Measurements from ENCODE around the gene TEKT2. TPM values are rescaled to one million over a fixed set of nuclear protein-coding genes. Genes with fewer than 3 reads are reported as not detected.

Gene TEKT2
- total and polyA plus RNA-seq, 9 donors, result 0.12 to 22.5 (median 1.4) TPM

GRCh38 chr1:36051821-36052220, 32.1 kb upstream of the TEKT2 start:
- no peaks in the 10 kb centered on the region for H3K9me3 ChIP-seq
- no peaks in the 10 kb centered on the region for H3K36me3 ChIP-seq
- no peak overlapping the region for H3K4me3 ChIP-seq
- no peak overlapping the region for H3K27ac ChIP-seq
- H3K4me1 ChIP-seq (ENCODE audit: insufficient read depth), result no peaks in the 10 kb centered on the region
- no peaks in the 10 kb centered on the region for H3K27me3 ChIP-seq
- no peak for DNase-seq
- intact Hi-C loops (cut with DNase I), result no loop called here
- TF ChIP-seq POLR2A (IDR thresholded peaks at IDR 0.05) (no peak), CTCF (IDR thresholded peaks at IDR 0.05) (no peak), EP300 (IDR thresholded peaks at IDR 0.05) (no peak)

GRCh38 chr1:36053978-36054377, 29.9 kb upstream of the TEKT2 start:
- H3K36me3 ChIP-seq, result no peaks in the 10 kb centered on the region
- DNase-seq, result no peak
- H3K9me3 ChIP-seq, result no peaks in the 10 kb centered on the region
- no peak overlapping the region for H3K4me3 ChIP-seq
- H3K4me1 ChIP-seq (ENCODE audit: insufficient read depth), result no peaks in the 10 kb centered on the region
- no peak overlapping the region for H3K27ac ChIP-seq
- TF ChIP-seq EP300 (IDR thresholded peaks at IDR 0.05) (no peak), POLR2A (IDR thresholded peaks at IDR 0.05) (no peak), CTCF (IDR thresholded peaks at IDR 0.05) (no peak)
- intact Hi-C loops (cut with DNase I), result no loop called here
- H3K27me3 ChIP-seq, result no peaks in the 10 kb centered on the region

- DNase-seq, result no peak
- H3K27ac ChIP-seq, result no peak overlapping the region
- H3K27me3 ChIP-seq, result no peaks in the 10 kb centered on the region
- H3K36me3 ChIP-seq, result no peaks in the 10 kb centered on the region
- H3K9me3 ChIP-seq, result no peaks in the 10 kb centered on the region
- TF ChIP-seq CTCF (IDR thresholded peaks at IDR 0.05) (no peak), EP300 (IDR thresholded peaks at IDR 0.05) (no peak), POLR2A (IDR thresholded peaks at IDR 0.05) (no peak)
- H3K4me3 ChIP-seq, result no peak overlapping the region
- intact Hi-C loops (cut with DNase I), result no loop called here
- 90 to 93% (median 92%) methylated on average over 5 of the region's 5 CpGs for WGBS, 3 donors
- H3K4me1 ChIP-seq (ENCODE audit: insufficient read depth), result no peaks in the 10 kb centered on the region
Observed at GRCh38 chr1:36055706-36056105, 28.2 kb upstream of the TEKT2 start.

- no peak for TF ChIP-seq POLR2A (IDR thresholded peaks at IDR 0.05)
- no peak for TF ChIP-seq EP300 (IDR thresholded peaks at IDR 0.05)
- TF ChIP-seq CTCF (IDR thresholded peaks at IDR 0.05), result no peak
- H3K27ac ChIP-seq, result no peak overlapping the region
- no peak for DNase-seq
- H3K9me3 ChIP-seq, result no peaks in the 10 kb centered on the region
- no peaks in the 10 kb centered on the region for H3K4me1 ChIP-seq (ENCODE audit: insufficient read depth)
- H3K27me3 ChIP-seq, result peaks cover 2% of the 10 kb centered on the region
- H3K4me3 ChIP-seq, result no peak overlapping the region
- intact Hi-C loops (cut with DNase I), result no loop called here
- no peaks in the 10 kb centered on the region for H3K36me3 ChIP-seq
- 97 to 100% (median 97%) methylated on average over 1 of the region's 1 CpG for WGBS, 3 donors
Observed at GRCh38 chr1:36062315-36062714, 21.6 kb upstream of the TEKT2 start.

GRCh38 chr1:36067871-36068270, 16.0 kb upstream of the TEKT2 start:
- no peaks in the 10 kb centered on the region for H3K27me3 ChIP-seq
- H3K4me3 ChIP-seq, result no peak overlapping the region
- H3K27ac ChIP-seq, result no peak overlapping the region
- H3K36me3 ChIP-seq, result no peaks in the 10 kb centered on the region
- TF ChIP-seq CTCF (IDR thresholded peaks at IDR 0.05), result no peak
- no peak for TF ChIP-seq POLR2A (IDR thresholded peaks at IDR 0.05)
- no peak for TF ChIP-seq EP300 (IDR thresholded peaks at IDR 0.05)
- no peak for DNase-seq
- no peaks in the 10 kb centered on the region for H3K4me1 ChIP-seq (ENCODE audit: insufficient read depth)
- H3K9me3 ChIP-seq, result no peaks in the 10 kb centered on the region
- intact Hi-C loops (cut with DNase I), result loop anchor here in 1 of 4 donors (5.0 kb wide), 1 partner anchor 1439 kb away; no protein-coding TSS in a partner anchor
